SK-N-MC (cell line): ENCODE results near the gene FCRL3.

Source experiments
- EZH2 ChIP-seq: fragments of 200-600 bp; sonication (generic); IDR thresholded peaks from one replicate; pipeline ENCODE4 v1.6.1; 2017; ENCODE audit warnings: antibody characterized with exemption
- FOXP2 ChIP-seq: optimal IDR thresholded peaks from 2 replicates; pipeline ENCODE3; 2011; ENCODE audit warnings: mild to moderate bottlenecking, moderate library complexity; ENCODE audit not compliant: insufficient read depth; ENCODE audit errors: extremely low read length, control extremely low read depth
- POLR2AphosphoS5 ChIP-seq: IDR thresholded peaks from 2 replicates; pipeline ENCODE4 v1.6.1; 2012; ENCODE audit warnings: mild to moderate bottlenecking, low read depth, low read length, borderline replicate concordance

GRCh38 chr1:157639800-157640199, 60.8 kb downstream of the FCRL3 start:
- no peak for TF ChIP-seq POLR2AphosphoS5
- no peak for TF ChIP-seq EZH2
- TF ChIP-seq FOXP2 = no peak
